ENCODE results near the gene PREPL.

The PREPL gene

DNA sequence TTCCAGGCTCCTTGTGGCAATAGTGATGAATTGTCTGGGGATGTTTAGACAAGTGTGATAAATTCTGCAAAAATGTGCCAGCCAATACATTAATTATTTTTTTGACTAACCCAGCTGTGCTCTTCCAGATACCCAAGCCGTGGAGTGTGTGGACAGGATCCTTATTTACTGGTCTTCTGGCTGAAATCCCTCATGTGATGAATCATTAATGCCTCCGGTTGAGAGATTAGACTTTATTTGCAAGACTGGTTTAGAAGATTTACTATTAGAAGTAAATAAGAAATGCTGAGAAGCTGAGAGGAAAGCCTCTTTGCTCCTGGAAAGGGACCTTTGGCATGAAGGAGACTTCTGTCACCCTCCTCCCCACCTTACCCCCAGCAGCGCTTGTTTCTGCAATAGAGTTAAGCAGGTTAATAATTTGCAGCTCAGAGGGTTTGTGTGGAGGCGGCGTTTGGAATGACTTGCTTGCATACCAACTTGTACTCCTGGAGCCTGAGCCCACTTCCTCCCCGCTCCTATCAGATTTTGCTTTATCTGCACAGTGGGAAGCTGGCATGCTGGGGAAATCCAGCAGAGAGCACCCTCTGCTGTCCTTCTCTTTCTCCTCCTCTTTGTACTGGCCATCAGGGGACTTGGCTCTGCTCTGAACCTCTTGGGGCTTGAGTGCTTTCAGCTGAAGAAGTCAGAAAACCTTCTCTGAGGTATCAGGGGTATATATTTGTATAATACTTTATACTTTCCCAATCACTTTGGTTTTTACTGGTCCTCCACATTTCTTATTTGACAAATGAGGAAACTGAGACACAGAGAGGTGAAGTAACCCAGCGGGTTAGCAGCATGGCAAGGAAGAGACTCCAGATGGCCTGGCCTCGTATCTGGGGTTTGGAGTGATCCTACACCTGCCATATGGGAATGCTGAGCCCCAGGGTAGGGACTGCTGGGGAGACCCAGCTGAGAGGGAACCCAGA is 69.7 kb downstream of the PREPL start:
- DNase-seq: peak in 2 of 3 experiments; percentile 31 to 68

DNA sequence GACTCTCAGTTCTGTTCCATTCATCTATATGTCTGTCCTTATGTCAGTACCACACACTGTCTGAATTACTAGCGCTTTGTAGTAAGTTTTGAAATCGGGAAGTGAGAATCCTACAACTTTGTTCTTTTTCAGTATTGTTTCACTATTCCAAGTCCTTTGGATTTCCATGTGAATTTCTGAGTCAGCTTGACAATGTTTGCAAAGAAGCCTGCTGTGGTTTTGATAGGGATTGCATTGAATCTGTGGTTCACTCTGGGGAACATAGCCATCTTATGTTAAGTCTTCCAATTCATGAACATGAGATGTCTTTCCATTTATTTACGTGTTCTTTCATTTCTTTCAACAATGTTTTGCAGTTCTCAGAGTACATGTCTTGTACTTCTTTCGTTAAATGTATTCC is 71.0 kb downstream of the PREPL start:
- DNase-seq: no peak

DNA sequence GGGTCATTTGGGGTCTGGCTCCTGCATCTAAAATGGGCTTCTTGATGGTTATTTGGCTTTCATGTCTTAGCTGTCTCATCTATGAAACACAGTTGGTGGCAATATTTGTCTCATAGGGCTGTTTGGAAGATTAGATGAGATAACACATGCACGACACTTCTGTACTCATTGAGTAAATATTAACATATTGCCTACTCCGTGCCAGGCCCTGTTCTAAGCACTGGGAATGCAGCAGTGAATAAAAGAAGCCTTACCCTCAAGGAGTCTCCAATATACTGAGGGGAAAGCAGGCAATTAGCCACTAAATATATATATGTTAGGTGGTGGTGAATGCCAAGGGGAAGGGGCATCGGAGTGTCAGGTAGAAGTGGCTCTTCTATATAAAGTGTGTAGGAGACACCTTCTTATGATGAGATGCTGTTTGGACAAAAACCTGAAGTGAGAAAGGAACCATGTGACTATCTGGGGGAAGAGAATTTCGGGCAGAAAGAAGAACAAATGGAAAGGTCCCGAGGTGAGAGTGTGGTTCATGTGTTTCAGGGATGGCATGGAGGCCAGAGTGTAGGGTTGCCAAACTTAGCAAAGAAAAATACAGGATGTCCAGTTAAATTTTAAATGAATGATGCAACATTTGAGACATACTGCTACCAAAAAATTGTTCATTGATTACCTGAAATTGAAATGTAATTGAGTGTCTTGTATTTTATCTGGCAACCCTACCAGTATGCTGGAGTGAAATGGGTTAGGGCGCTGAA is 74.2 kb downstream of the PREPL start:
- no peak for DNase-seq

DNA sequence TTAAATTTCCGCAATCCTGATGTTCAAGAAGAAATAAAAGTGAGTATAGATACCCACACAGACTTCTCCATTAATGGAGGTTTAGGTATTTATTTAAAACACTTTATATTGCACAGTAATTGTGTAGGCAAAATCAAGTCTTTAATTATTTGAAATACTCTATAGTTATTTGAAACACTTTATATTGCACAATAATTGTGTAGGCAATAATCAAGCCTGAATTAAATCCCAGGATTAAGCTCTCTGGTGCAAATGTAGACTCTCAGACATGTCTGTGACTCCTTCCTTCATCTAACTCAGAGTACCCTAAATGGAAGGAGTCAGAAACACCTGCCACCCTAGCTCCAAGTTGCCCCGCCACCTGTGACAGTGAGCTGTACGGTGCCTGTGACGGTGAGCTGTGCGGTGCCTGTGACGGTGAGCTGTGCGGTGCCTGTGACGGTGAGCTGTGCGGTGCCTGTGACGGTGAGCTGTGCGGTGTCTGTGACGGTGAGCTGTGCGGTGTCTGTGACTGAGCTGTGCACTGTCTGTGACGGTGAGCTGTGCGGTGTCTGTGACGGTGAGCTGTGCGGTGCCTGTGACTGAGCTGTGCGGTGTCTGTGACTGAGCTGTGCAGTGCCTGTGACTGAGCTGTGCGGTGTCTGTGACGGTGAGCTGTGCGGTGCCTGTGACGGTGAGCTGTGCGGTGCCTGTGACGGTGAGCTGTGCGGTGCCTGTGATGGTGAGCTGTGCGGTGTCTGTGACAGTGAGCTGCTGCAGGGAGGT is 75.0 kb downstream of the PREPL start:
- DNase-seq: no peak

DNA sequence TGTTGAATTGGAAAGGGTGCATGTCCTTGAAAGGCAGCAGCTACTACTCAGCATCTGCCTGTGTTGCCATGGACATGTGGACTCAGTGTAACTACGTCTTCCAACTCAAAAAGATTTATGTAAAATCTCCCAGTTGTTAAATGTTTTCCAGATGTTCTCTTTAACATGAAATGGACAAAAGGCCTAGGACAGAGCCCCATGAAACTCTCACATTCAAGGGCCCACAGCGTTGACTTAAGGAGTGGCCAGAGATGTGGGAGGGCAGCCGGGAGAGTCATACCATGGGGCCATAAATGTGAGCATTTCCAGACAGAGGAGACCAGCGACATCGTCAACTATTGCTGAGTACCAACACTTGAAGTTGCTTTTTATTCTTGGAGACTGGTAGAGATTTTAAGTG is 76.1 kb downstream of the PREPL start:
- peak in 1 of 3 experiments; percentile 12 for DNase-seq

DNA sequence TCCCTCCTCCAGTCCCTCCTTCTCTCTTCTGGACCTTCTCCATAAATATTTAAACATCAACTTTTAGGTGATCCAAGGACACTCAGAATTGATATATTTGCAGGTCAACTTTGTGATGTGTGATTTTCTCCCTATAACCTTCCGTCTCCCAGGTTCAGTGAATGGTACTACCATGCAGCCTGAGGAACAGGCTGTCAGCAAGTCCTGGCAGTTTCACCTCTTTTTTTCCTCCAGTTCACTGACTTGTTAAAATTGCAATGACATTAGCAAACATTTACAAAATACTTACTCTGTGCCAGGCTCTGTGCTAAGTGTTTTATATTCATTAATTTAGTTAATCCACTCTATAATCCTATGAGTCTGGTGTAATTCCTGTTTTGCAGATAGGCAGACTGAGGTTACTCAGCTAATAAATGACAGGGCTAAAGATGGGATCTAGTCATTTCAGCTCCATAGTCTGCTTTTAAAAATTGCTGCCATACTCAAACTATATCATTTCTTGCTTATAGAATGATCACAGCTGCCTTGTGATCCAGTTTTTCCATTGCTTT is 78.1 kb downstream of the PREPL start:
- DNase-seq: no peak

DNA sequence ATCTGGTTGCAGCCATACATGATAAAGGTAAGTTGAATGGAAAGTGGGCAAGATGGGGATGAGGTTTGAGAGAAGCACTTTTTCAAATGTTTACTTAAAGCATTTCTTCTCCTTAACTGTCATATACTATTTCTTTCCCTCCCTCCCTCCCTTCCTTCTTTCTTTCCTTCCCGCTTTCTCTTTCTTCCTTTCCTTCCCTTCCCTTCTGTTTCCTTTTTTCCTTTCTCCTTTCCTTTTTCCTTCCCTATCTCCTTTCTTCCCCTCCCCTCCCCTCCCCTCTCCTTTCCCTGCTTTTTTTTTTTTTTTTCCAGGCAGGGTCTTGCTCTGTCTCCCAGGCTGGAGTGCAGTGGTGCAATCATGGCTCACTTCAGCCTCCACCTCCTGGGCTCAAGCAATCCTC is 80.4 kb downstream of the PREPL start:
- no peak for DNase-seq

DNA sequence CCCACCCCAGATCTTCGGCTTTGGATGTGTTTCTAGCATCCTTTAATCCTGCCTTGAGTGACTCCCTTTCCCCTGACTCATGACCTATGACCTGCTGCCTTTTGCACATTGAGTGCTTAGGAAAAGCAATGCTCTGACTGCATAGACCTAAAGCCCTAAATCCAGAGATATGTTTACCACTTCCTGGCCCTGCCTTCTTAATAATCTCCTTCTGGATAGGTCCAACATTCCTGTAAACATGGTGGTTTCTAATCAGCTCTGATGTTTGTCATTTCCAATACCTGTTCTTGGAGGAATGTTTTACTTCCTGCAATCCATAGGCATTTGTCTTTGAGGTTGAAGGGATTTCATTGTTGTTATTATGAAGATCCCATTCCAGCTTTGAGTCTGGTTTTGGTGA is 83.8 kb downstream of the PREPL start:
- no peak for DNase-seq

DNA sequence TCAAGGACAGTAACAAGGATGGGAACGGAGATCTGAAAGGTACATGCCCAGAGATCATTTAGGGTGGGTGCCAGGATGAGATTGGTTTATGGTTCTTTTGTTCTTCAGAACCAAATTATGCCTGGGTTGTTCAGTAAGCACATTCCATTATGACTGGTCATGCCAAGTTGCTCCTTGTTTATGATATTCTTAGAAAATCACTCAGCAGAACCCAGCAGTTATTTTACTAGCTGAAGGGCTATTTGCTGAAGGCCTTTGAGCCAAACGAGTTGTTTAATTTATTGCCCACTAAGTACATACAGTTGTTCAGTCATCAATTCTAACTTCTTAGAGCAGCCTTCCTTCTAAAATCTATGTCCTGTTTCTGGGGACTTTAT is 85.4 kb downstream of the PREPL start:
- DNase-seq: peak in 2 of 3 experiments; percentile 11 to 73

DNA sequence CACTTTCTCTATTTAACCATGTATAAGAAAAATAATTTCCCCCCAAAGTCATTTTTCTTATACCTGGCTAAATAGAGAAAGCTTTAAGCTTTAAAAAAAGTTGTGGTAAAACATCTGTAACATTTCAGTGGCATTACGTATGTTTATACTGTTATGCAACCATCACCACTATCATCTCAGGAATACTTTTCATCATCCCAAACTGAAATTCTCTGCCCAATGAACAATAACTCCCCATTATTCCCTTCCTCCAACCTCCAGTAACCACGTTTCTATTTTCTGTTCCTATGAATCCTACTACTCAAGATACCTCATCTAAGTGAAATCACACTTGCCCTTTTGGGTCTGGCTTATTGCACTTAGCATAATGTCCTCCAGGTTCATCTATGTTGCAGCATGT is 87.7 kb downstream of the PREPL start:
- DNase-seq: no peak

DNA sequence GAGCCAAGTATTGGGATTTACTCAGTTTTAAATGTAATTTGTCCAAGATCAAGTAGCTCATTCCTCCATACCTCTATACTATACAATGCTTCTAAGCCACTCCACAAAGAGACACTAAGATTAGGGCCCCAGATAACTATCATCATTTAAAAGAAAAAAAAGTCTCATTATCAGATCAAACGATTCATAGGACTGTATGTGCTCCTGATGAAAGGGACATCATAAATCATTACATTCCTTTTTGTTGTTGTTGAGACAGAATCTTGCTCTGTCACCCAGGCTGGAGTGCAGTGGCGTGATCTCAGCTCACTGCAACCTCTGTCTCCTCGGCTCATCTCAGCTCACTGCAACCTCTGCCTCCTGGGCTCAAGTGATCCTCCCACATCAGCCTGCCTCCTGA is 88.2 kb downstream of the PREPL start:
- no peak for DNase-seq

DNA sequence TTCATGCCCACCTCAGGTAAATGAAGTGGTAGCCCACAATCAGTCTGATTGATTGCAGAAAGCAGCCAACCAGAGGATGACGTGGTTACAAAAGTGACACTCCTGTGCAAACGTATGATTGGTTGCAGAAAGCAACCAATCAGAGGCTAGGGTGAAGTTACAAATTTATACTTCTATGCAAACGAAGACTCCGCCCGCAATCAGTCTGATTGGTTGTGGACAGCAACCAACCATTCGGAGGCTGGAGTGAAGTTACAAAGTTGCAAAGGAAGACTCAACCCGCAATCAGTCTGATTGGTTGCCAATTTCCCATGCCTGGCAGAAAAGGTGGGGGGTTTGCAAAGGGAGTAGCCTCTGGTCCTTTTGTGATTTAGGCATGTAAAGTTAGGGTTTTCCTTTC is 90.0 kb downstream of the PREPL start:
- no peak for DNase-seq

DNA sequence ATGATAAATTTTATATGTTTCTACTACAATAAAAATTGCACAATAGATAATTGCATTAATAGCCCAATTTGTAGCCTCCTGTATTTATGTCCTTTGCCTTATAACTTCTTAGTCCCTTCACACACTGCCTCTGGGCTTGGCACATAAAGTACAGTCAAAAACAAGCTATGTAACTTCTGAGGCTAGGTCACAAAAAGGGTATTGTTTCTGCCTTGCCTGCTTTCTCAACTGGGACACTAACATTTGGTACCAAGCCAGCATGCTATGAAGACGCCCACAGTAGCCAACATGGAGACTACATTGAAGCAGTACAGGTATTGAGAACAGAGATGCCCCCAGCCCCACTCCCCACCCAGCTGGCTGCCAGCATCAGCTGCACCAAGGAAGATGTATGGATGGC is 91.5 kb downstream of the PREPL start:
- no peak for DNase-seq

DNA sequence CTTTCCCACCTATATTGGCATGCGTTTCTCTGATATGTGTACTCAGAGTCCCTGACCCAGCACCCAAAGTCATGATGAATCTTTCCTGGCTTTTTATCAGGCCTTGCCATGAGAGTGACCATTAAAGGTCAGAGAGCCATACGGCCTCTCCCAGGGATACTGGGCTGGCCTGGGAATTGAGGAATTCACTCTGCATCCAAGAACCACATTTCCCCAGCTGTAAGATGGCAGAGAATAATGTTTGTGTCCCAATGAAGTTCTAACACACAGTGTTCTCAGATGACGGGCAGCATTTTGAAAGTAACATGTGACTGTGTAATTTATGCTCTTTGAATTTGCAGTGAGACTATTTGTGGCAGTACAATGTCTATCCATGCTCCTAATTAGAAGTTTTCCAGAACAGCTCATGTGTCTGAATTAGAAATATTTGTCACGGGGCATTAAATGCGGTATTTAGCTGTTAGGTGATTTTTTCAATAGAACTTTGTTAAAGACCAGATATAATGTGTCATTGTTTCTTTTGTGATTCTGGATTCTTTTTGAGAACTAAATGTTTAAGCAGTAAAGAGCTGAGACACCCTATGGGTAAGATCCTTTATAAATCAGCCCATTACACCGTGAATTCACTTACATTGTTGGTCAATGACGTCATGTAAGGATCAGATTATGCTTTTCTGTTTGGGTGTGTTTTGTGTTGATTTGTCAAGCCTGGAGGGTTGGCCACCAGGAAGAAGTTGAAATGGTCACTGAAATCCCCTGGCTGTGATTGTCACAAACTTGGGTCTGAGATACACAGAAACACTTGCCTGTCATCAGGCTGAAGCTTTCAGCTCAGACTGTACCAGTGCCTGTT is 93.3 kb downstream of the PREPL start:
- DNase-seq: no peak

Data from NCI-H1417 (cell line).